Cardiac muscle cell (in vitro differentiated cells and primary cell): ENCODE measurements around the gene ZNF638. TPM values are rescaled to one million over a fixed set of nuclear protein-coding genes. Genes with fewer than 3 reads are reported as not detected.

Source experiments
- DNase-seq, 2 donors: peaks; one replicate each; pipeline versions ENCODE4 v3.0.0 to v3.0.0-alpha.2; 2010 to 2017; ENCODE audit warnings: low read depth in 1 of 2, low spot score in 1 of 2
- H3K27ac ChIP-seq: fragments of 200-600 bp; sonication (generic); 2 replicates; pipeline ENCODE4 v1.5.1; 2016
- H3K27me3 ChIP-seq: fragments of 200-600 bp; sonication (generic); 2 replicates; pipeline ENCODE4 v1.6.0; 2016; ENCODE audit warnings: control low read depth
- H3K36me3 ChIP-seq: fragments of 200-600 bp; sonication (generic); 2 replicates; pipeline ENCODE4 v1.5.1; 2016; ENCODE audit warnings: control low read depth
- H3K4me1 ChIP-seq: fragments of 200-600 bp; sonication (generic); 2 replicates; pipeline ENCODE4 v1.8.1; 2017; ENCODE audit warnings: low read depth, mild to moderate bottlenecking, mixed run types
- H3K4me3 ChIP-seq: fragments of 200-600 bp; sonication (generic); 2 replicates; pipeline ENCODE4 v1.5.1; 2016; ENCODE audit warnings: mild to moderate bottlenecking
- H3K9me3 ChIP-seq: fragments of 200-600 bp; sonication (generic); 2 replicates; pipeline ENCODE4 v1.5.1; 2017; ENCODE audit warnings: low read depth, mild to moderate bottlenecking, control low read depth
- polyA plus RNA-seq: library from polyadenylated mRNA; unstranded; fragments of >200 nt; fragmentation: Nextera tagmentation; extraction: Ambion mirVana; gene quantifications from 2 replicates; pipeline ENCODE4 v1.2.1, GENCODE V29; 2016
- total RNA-seq: library from RNA; depleted of rRNA; stranded (reverse); fragments of >200 nt; gene quantifications from 2 replicates; pipeline ENCODE4 v1.2.3, GENCODE V29; 2016
- TF ChIP-seq, protein P1 (sequence below): IDR thresholded peaks from 2 replicates; pipeline ENCODE4 v1.5.1; 2012; ENCODE audit warnings: low read depth, mild to moderate bottlenecking, low read length

ZNF638 gene, protein sequence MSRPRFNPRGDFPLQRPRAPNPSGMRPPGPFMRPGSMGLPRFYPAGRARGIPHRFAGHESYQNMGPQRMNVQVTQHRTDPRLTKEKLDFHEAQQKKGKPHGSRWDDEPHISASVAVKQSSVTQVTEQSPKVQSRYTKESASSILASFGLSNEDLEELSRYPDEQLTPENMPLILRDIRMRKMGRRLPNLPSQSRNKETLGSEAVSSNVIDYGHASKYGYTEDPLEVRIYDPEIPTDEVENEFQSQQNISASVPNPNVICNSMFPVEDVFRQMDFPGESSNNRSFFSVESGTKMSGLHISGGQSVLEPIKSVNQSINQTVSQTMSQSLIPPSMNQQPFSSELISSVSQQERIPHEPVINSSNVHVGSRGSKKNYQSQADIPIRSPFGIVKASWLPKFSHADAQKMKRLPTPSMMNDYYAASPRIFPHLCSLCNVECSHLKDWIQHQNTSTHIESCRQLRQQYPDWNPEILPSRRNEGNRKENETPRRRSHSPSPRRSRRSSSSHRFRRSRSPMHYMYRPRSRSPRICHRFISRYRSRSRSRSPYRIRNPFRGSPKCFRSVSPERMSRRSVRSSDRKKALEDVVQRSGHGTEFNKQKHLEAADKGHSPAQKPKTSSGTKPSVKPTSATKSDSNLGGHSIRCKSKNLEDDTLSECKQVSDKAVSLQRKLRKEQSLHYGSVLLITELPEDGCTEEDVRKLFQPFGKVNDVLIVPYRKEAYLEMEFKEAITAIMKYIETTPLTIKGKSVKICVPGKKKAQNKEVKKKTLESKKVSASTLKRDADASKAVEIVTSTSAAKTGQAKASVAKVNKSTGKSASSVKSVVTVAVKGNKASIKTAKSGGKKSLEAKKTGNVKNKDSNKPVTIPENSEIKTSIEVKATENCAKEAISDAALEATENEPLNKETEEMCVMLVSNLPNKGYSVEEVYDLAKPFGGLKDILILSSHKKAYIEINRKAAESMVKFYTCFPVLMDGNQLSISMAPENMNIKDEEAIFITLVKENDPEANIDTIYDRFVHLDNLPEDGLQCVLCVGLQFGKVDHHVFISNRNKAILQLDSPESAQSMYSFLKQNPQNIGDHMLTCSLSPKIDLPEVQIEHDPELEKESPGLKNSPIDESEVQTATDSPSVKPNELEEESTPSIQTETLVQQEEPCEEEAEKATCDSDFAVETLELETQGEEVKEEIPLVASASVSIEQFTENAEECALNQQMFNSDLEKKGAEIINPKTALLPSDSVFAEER (N-terminal part only)
- total RNA-seq (99.4 and 223 TPM in 2 replicates), polyA plus RNA-seq (70.5 and 111 TPM in 2 replicates)

DNA sequence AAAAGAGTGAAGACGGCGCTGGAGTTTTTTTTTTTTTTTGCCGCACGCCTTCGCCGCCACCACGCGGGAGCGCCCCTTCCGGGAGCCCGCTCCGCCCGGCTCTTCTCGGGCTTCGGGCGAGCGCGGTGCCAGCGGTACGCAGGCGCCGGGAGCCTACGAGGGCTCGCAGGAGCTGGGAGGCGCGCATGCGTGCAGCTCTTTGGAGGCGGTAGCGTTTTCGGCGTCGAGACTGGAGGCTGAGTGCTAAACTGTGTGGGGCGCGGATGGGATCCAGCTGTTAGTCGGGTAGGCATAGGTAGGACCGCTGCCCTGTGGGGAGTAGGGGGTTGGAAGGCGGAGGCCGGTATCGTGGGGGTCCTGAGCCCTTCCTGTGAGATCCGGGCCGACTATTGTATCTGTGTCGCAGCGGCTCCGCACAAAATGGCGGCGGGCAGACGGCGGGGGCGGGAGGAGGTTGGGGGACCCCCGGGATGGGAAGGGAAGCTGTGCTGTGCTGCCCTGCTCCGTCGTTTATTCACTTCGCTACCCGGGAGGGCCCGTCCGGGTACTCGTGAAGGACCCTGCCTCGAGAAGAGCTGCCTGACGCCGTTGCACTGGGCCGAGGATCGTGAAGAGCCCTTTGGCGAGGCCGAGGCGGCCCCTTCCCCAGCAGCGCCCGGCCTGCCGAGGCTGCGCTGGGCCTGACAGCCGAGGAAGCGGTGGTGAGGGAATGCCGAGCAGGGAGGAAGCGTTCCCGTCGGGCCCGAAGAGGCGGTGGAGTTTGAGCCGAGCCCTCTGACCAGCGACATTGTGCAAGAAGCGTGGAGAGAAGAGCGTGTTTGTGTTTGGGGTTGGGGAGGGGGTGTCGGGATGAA lies at the start of gene ZNF638:
TSS of gene ZNF638 (plus strand) at position 202 of the 854 bp plus-strand sequence. CDS start 17,173 bp downstream, outside the sequence.
- peak; percentile 95 to 98 for DNase-seq
- Histone ChIP-seq H3K36me3 (no peaks in the 10 kb centered on the region), H3K9me3 (no peaks in the 10 kb centered on the region), H3K27me3 (no peaks in the 10 kb centered on the region), H3K4me1 (peaks cover 12% of the 10 kb centered on the region), H3K27ac (peak within 1 kb of the TSS; percentile 99), H3K4me3 (peak within 1 kb of the TSS; percentile 80)
- TF ChIP-seq, protein P1, sequence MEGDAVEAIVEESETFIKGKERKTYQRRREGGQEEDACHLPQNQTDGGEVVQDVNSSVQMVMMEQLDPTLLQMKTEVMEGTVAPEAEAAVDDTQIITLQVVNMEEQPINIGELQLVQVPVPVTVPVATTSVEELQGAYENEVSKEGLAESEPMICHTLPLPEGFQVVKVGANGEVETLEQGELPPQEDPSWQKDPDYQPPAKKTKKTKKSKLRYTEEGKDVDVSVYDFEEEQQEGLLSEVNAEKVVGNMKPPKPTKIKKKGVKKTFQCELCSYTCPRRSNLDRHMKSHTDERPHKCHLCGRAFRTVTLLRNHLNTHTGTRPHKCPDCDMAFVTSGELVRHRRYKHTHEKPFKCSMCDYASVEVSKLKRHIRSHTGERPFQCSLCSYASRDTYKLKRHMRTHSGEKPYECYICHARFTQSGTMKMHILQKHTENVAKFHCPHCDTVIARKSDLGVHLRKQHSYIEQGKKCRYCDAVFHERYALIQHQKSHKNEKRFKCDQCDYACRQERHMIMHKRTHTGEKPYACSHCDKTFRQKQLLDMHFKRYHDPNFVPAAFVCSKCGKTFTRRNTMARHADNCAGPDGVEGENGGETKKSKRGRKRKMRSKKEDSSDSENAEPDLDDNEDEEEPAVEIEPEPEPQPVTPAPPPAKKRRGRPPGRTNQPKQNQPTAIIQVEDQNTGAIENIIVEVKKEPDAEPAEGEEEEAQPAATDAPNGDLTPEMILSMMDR = peak; percentile 62

GRCh38 chr2:71281950-71282349 lies 49.6 kb upstream of the ZNF638 start:
- Histone ChIP-seq H3K36me3 (no peaks in the 10 kb centered on the region), H3K9me3 (no peaks in the 10 kb centered on the region), H3K4me3 (no peak overlapping the region), H3K27ac (no peak overlapping the region), H3K27me3 (peaks cover 4% of the 10 kb centered on the region), H3K4me1 (no peaks in the 10 kb centered on the region)
- no peak for DNase-seq
- TF ChIP-seq, protein P1 = no peak

DNA sequence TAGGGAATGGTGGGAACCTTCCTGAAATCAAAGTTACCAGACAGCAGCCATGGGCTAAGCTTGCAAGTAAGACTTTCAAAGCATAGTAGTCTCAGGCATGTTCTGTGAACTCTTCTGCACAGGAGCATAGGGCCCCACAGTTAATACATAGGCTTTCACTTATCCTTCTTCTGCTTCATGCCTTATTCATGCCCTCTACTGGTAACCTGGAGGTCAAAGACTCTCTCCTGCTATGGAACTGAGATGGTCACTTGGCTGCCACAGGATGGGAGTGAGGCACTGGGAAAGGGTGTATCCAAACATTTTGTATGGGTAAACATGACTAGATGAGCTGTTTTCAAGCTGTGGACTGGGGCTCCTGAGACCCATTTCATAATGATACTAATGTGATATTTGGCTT lies 49.1 kb upstream of the ZNF638 start:
- TF ChIP-seq, protein P1 = peak; percentile 13

DNA sequence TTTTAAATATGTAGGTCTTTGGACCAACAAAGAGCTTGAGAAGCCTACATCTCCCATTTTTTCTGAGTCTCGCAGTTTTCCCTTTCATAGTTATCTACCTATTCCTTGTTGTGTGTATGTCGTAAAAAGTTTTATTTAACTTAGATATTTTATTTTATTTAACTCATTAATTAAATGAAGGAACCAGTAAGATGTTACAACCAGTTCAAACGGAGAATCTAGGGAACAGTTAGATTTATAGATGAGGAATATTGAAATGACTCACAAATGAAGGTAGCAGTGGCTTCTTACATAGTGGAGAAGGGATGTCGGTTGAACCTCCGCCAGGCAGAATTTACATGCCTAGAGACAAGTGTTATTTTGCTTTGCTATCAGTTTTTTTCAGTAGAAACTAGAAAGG lies 48.5 kb upstream of the ZNF638 start:
- Histone ChIP-seq H3K4me1 (no peaks in the 10 kb centered on the region), H3K27ac (no peak overlapping the region), H3K36me3 (no peaks in the 10 kb centered on the region), H3K9me3 (no peaks in the 10 kb centered on the region), H3K4me3 (no peak overlapping the region), H3K27me3 (peaks cover 4% of the 10 kb centered on the region)
- TF ChIP-seq, protein P1 = no peak
- no peak for DNase-seq

More for the DNA sequence above, 49.1 kb upstream of the ZNF638 start:
- H3K9me3 ChIP-seq = no peaks in the 10 kb centered on the region
- H3K27ac ChIP-seq = no peak overlapping the region
- H3K4me1 ChIP-seq = no peaks in the 10 kb centered on the region
- DNase-seq = peak; percentile 14 to 54
- no peaks in the 10 kb centered on the region for H3K36me3 ChIP-seq
- H3K4me3 ChIP-seq = no peak overlapping the region
- H3K27me3 ChIP-seq = peaks cover 4% of the 10 kb centered on the region
